Activated naive CD8-positive, alpha-beta T cell treated with anti-CD3 and anti-CD28 coated beads, Interleukin-2, amount 10 ng/mL, durations not matched to agents 7 days and 5 days (primary cell): ENCODE data around the gene SORCS3. TPM values are rescaled to one million over a fixed set of nuclear protein-coding genes. Genes with fewer than 3 reads are reported as not detected.

Experiments
- ATAC-seq: fragments of 150-1000 bp; cut with Tn5 transposase; one replicate; pipeline ENCODE4 v1.10.0; 2021; ENCODE audit warnings: low read depth, moderate library complexity
- POLR2A ChIA-PET: fragments of 350-600 bp; sonication (Branson Sonifier 250); formaldehyde crosslinking; loops from one replicate; lab custom pipeline; 2021; ENCODE audit warnings: antibody characterized with exemption; lab: Charles Lee
- DNase-seq: peaks from one replicate; pipeline ENCODE4 v3.0.0; 2021
- H3K27ac Mint-ChIP-seq: one replicate; pipeline ENCODE4 v1.8.0; 2022; ENCODE audit warnings: mild to moderate bottlenecking, mixed read lengths
- H3K27me3 Mint-ChIP-seq: one replicate; pipeline ENCODE4 v1.8.0; 2022; ENCODE audit warnings: mild to moderate bottlenecking, moderate library complexity, mixed read lengths
- H3K36me3 Mint-ChIP-seq: one replicate; pipeline ENCODE4 v1.8.0; 2021; ENCODE audit warnings: mild to moderate bottlenecking, mixed read lengths
- H3K4me1 Mint-ChIP-seq: one replicate; pipeline ENCODE4 v1.8.0; 2021; ENCODE audit warnings: mixed read lengths
- H3K4me3 Mint-ChIP-seq: one replicate; pipeline ENCODE4 v1.8.0; 2022; ENCODE audit warnings: mild to moderate bottlenecking, moderate library complexity, mixed read lengths
- H3K9me3 Mint-ChIP-seq: one replicate; pipeline ENCODE4 v1.8.0; 2021; ENCODE audit warnings: mixed read lengths
- total RNA-seq, 2 experiments: library from RNA; stranded (reverse); gene quantifications; one replicate each; pipeline ENCODE4 v1.2.3, GENCODE V29; 2021

SORCS3 gene
- total RNA-seq, 2 experiments from 2014 or later, result not detected

DNA sequence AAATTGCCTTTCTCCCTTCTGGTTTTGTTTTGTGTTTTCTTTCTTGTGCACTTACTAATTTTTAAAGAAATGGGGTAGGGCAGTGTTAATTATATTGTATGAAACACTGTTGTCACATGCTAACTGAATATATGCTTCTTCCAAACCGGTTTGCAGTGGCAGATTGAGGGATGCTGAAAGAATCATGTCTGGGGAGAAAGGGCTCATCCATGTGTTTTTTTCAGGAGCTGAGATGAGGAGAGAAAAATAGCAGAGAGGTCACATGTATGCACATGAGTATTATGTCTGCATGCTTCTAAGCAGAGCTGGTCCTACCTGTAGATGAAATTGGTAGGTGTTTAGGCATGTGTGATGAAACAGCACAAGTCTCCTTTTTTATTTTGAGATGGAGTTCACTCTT lies 17.0 kb downstream of the SORCS3 start:
- POLR2A ChIA-PET, result no interaction called here
- H3K27me3 Mint-ChIP-seq, result peaks cover 23% of the 10 kb centered on the region
- DNase-seq (no peak), ATAC-seq (no peak)
- H3K4me3 Mint-ChIP-seq, result no peak overlapping the region
- no peaks in the 10 kb centered on the region for H3K36me3 Mint-ChIP-seq
- no peak overlapping the region for H3K27ac Mint-ChIP-seq
- no peaks in the 10 kb centered on the region for H3K4me1 Mint-ChIP-seq
- no peaks in the 10 kb centered on the region for H3K9me3 Mint-ChIP-seq

DNA sequence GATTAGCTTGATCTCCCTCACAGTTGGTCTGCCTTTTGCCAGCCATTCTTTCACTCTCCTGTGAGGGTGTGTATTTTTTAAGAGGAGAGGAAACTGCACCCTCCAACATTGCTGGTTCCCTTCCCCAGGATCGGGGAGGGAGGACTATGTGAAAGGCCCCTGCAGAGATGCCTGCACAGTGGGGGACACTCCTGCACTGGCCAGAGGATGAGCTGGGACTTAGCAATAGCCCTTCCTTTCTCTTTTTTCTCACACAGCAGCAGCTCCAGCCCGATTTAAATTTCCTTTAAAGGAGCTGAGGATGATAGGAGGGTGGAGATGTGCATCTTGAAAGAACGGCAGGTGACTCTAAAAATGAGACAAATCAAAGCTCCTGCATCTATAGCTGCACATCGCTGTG lies 18.7 kb downstream of the SORCS3 start:
- DNase-seq (no peak), ATAC-seq (no peak)
- H3K9me3 Mint-ChIP-seq, result no peaks in the 10 kb centered on the region
- no peaks in the 10 kb centered on the region for H3K36me3 Mint-ChIP-seq
- peaks cover 12% of the 10 kb centered on the region for H3K27me3 Mint-ChIP-seq
- H3K4me1 Mint-ChIP-seq, result no peaks in the 10 kb centered on the region
- H3K4me3 Mint-ChIP-seq, result no peak overlapping the region
- POLR2A ChIA-PET, result no interaction called here
- no peak overlapping the region for H3K27ac Mint-ChIP-seq

DNA sequence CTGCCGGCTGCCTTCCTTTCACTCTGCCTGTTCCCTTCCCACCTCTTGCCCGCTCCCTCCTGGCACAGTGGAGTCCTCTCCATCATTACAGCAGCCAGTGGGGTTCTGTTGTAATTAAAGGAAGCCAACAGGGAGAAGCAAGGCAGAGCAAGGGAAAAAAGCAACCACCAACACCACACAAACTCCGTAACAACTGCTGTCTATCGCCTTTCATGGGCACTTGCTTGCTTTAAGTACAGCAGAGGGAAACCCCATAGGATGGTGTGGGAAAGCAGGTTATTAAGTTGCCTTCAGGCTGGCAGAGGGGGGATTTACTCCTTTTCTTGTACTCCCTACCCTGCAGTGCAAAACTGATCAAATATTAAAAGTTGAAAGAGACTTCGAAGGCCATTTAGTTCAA lies 22.0 kb downstream of the SORCS3 start:
- no peak for DNase-seq

DNA sequence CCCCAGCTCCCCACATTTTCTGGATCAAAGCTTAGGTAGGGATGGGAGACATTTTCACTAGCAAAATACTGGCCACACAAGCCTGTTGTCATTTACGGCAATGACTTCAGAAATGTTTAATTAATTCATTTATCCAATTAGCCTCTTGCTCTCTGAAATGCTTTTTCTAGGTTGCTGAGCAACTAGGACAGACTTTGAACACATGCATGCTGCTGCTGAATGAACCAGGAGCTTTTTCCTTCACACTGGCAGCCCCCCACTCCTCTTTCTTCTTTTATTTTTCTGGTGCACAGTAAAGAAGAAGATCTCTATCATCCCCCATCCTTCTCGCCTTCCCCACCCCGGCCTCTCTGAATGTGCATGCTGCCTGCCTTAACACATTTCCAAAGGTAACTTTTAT lies 22.5 kb downstream of the SORCS3 start:
- POLR2A ChIA-PET, result no interaction called here
- peaks cover 8% of the 10 kb centered on the region for H3K27me3 Mint-ChIP-seq

More for the DNA sequence above, 22.0 kb downstream of the SORCS3 start:
- Mint-ChIP-seq H3K4me1 (no peaks in the 10 kb centered on the region), H3K4me3 (no peak overlapping the region), H3K9me3 (no peaks in the 10 kb centered on the region), H3K36me3 (no peaks in the 10 kb centered on the region), H3K27ac (no peak overlapping the region), H3K27me3 (peaks cover 8% of the 10 kb centered on the region)
- POLR2A ChIA-PET, result no interaction called here
- ATAC-seq, result no peak

DNA sequence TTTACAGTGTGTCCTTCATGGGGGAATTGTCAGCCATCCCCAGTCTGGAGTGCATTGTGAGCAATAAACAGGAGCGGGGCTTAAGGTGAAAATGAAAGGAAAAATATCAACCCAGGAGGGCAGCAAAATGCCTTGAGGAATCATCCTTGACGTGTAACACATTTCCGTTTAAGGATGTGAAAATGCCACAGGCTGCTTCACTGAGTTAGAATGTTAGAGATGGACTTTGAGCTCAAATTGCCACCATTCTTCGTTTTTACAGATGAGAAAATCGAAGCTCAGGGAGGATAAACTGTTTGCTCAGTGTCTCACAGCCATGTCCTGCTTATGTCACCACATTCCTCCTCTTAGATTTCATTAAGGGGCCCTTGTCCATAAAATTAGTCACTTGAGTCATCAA lies 23.1 kb downstream of the SORCS3 start:
- Mint-ChIP-seq H3K9me3 (no peaks in the 10 kb centered on the region), H3K27me3 (peaks cover 8% of the 10 kb centered on the region), H3K27ac (no peak overlapping the region), H3K4me3 (no peak overlapping the region), H3K36me3 (no peaks in the 10 kb centered on the region), H3K4me1 (no peaks in the 10 kb centered on the region)
- POLR2A ChIA-PET, result no interaction called here
- ATAC-seq (no peak), DNase-seq (no peak)

More for the DNA sequence above, 22.5 kb downstream of the SORCS3 start:
- ATAC-seq (no peak), DNase-seq (no peak)
- no peaks in the 10 kb centered on the region for H3K4me1 Mint-ChIP-seq
- H3K27ac Mint-ChIP-seq, result no peak overlapping the region
- no peaks in the 10 kb centered on the region for H3K9me3 Mint-ChIP-seq
- no peaks in the 10 kb centered on the region for H3K36me3 Mint-ChIP-seq
- H3K4me3 Mint-ChIP-seq, result no peak overlapping the region

DNA sequence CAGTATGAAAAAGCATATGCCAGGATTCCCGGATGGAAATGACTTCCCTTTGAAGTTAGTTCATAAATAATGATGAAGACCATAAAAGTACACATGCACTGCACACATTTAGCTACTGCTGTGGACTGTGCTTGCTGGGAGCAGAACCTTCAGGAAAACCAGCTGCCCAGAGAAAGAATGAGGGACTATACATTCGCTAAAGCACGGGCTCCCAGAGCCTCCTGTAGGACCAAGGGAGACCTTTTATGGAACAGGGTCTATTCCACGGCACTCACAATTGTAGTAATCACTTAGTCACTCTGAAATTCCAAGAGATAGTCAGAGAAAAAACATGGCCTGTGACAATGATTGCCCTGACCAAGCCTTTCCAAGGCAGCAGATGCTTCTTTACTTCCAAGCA lies 24.1 kb downstream of the SORCS3 start:
- H3K27me3 Mint-ChIP-seq, result peaks cover 6% of the 10 kb centered on the region
- H3K4me3 Mint-ChIP-seq, result no peak overlapping the region
- H3K9me3 Mint-ChIP-seq, result no peaks in the 10 kb centered on the region
- POLR2A ChIA-PET, result no interaction called here
- H3K36me3 Mint-ChIP-seq, result no peaks in the 10 kb centered on the region
- no peak overlapping the region for H3K27ac Mint-ChIP-seq
- no peak for ATAC-seq
- DNase-seq, result no peak
- H3K4me1 Mint-ChIP-seq, result no peaks in the 10 kb centered on the region

DNA sequence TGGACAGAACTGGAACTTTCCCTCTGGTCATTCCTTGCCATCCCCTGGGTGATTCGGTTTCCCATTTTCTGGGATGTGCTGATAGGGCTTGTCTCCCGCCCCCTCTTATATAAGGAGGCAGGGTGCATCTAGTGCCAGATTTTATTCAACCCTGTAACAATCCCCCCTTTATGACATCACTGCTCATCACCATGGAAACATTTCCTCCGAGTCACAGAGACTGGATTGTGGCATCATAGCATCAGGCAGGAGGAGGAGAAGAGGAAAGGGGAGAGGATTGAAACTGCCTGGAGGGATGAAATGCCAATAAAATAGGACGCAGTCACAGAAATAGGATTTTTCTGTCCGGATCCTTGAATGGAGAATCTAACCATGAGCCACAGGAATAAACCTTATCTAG lies 25.0 kb downstream of the SORCS3 start:
- ATAC-seq (no peak), DNase-seq (no peak)
- Mint-ChIP-seq H3K27me3 (peaks cover 3% of the 10 kb centered on the region), H3K4me1 (no peaks in the 10 kb centered on the region), H3K36me3 (no peaks in the 10 kb centered on the region), H3K27ac (no peak overlapping the region), H3K4me3 (no peak overlapping the region), H3K9me3 (no peaks in the 10 kb centered on the region)
- POLR2A ChIA-PET, result no interaction called here

DNA sequence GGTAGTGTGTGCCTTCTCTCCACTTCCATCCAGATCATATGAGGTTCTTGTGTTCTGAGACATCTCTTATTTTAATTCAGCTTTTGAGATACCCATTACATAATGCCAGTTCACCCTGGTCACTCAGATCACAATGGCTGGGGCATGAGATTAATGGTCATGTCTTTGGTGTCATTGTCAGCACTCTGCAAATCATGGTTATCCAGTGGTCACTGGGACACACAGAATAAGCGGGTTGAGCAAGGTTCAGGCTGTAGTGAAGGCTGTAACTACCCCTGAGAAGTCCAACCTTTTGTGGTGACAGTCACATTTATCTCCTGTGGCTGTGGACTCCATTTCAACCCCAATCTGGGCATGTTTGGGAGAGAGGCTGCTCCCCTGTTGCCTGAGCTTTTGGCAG lies 35.8 kb downstream of the SORCS3 start:
- Mint-ChIP-seq H3K4me1 (no peaks in the 10 kb centered on the region), H3K27me3 (peaks cover 10% of the 10 kb centered on the region), H3K27ac (no peak overlapping the region), H3K9me3 (no peaks in the 10 kb centered on the region), H3K4me3 (no peak overlapping the region), H3K36me3 (no peaks in the 10 kb centered on the region)
- no peak for ATAC-seq
- DNase-seq, result no peak
- POLR2A ChIA-PET, result no interaction called here

DNA sequence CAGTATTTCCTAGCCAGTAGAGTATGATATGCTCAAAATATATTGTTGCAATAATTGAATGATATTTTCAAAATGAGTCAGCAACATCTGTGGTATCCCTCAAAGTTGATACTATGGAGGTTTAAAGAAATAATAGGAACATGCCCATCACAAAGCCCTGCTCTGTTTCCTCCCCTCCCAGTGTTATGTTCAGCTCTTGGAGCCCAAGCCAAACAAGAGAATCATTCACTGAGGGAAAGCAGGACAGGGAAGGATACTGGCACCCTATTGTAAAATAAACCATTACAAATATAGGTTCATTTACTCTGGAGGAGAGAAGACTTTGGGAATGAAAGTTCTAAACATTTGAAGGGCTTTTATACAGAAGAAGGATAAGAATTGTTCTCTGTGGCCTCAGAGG lies 37.6 kb downstream of the SORCS3 start:
- Mint-ChIP-seq H3K27me3 (peaks cover 10% of the 10 kb centered on the region), H3K4me1 (no peaks in the 10 kb centered on the region), H3K36me3 (no peaks in the 10 kb centered on the region), H3K27ac (no peak overlapping the region), H3K4me3 (no peak overlapping the region), H3K9me3 (no peaks in the 10 kb centered on the region)
- POLR2A ChIA-PET, result no interaction called here
- DNase-seq (no peak), ATAC-seq (no peak)

DNA sequence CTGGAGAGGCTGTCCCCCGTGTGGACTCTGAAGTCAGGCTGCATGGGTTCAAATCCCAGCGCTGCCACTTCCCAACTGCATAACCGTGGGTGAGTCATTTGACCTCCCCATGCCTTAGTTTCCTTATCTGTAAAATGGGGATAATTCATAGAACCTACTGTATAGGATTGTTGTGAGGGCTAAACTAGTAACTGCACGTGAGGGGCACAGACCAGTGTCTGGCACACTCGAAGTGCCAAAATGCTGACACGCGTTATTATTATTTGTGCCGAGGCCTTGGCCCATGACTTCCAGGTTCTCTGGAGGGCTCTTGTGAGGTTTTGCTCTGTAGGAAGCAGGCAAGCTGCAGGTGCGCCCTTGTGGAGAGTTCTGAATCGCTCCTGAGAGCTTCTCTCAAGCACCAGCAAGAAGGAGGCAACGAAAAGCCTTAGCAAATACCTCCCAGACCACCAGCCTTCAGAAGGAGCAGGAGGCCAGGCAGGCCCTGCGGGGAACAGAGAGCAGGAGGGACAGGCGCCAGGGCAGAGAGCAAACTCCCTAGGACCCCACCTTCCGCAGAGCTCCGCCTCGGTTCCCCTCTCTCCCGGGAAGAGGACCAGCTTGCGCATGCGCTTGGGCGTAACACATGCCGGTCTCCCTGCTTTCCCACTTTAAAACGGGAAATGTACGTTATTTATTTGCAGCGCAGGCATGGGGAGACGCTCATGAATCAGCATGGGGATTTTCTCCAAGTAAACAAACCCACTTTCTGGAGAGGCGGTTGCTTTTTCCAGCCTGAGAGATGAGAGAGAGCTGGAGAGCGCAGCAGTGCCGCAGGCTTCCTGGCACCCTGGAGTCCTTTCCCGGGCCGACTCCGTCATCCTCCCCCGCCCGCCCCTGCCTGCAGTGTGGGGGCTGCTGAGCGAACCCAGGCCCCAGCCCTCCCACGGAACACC lies 39.6 kb downstream of the SORCS3 start:
- no peak overlapping the region for H3K27ac Mint-ChIP-seq
- H3K9me3 Mint-ChIP-seq, result no peaks in the 10 kb centered on the region
- DNase-seq (no peak), ATAC-seq (no peak)
- no peaks in the 10 kb centered on the region for H3K4me1 Mint-ChIP-seq
- H3K4me3 Mint-ChIP-seq, result no peak overlapping the region
- no peaks in the 10 kb centered on the region for H3K36me3 Mint-ChIP-seq
- POLR2A ChIA-PET, result no interaction called here
- H3K27me3 Mint-ChIP-seq, result peaks cover 10% of the 10 kb centered on the region

DNA sequence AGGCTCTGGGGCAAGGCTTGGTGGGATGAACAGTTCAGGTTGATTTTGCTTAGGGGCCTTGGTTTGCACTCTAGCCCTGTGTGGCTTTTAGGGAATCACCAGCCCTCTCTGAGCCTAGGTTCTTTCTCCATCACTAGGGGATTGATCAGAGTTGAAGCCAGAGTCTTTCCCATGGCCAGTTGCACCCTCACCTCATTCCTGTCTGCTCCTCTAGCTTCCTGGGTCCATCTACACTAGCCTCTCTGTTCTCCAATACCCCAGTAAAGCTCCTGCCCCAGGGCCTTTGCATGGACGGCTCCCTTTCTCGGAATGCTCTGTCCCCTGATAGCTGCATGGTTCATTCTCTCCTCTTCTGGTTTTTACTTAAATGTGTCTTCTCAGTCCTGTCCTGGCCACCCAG lies 40.4 kb downstream of the SORCS3 start:
- DNase-seq, result no peak
- H3K36me3 Mint-ChIP-seq, result no peaks in the 10 kb centered on the region
- peaks cover 10% of the 10 kb centered on the region for H3K27me3 Mint-ChIP-seq
- no peak overlapping the region for H3K27ac Mint-ChIP-seq
- H3K4me1 Mint-ChIP-seq, result no peaks in the 10 kb centered on the region
- no peak overlapping the region for H3K4me3 Mint-ChIP-seq
- H3K9me3 Mint-ChIP-seq, result no peaks in the 10 kb centered on the region
- no peak for ATAC-seq
- POLR2A ChIA-PET, result no interaction called here

DNA sequence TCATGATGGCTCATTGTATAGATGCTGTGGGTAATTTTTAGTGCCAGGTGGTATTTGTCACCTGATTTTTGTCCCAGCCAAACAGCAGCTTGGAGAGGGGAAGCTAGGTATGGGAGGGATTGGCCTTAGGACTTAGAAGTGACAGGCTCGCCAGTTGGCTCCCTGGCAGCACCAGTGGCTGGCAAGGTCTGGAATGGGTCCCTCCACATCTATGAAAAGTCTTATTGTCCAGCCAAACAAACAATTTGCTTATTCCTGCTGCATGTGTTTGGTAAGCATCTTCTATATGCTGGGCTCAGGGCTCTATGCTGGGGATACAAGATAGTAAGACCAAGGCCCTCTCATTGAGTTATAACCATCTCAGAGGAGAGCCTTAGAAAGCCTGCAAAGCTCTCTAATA lies 42.5 kb downstream of the SORCS3 start:
- H3K36me3 Mint-ChIP-seq, result no peaks in the 10 kb centered on the region
- DNase-seq, result no peak
- H3K4me3 Mint-ChIP-seq, result no peak overlapping the region
- ATAC-seq, result no peak
- H3K27ac Mint-ChIP-seq, result no peak overlapping the region
- H3K9me3 Mint-ChIP-seq, result no peaks in the 10 kb centered on the region
- H3K27me3 Mint-ChIP-seq, result peaks cover 5% of the 10 kb centered on the region
- POLR2A ChIA-PET, result no interaction called here
- no peaks in the 10 kb centered on the region for H3K4me1 Mint-ChIP-seq

DNA sequence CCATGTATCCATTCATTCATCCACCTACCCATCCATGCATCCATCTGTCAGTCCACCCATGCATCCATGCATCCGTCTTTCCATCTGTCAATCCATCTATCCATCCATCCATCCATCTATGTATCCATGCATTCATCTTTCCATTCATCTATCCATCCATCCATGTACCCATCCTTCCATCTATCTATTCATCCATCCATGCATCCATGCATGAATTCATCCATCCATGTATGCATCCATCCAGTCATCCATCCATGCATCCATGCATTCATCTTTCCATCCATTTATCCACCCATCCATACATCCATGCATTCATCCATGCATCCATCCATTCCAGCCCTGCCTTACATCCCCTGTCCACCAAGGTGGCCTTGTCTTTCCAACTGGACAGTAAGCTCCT lies 45.7 kb downstream of the SORCS3 start:
- no peaks in the 10 kb centered on the region for H3K36me3 Mint-ChIP-seq

DNA sequence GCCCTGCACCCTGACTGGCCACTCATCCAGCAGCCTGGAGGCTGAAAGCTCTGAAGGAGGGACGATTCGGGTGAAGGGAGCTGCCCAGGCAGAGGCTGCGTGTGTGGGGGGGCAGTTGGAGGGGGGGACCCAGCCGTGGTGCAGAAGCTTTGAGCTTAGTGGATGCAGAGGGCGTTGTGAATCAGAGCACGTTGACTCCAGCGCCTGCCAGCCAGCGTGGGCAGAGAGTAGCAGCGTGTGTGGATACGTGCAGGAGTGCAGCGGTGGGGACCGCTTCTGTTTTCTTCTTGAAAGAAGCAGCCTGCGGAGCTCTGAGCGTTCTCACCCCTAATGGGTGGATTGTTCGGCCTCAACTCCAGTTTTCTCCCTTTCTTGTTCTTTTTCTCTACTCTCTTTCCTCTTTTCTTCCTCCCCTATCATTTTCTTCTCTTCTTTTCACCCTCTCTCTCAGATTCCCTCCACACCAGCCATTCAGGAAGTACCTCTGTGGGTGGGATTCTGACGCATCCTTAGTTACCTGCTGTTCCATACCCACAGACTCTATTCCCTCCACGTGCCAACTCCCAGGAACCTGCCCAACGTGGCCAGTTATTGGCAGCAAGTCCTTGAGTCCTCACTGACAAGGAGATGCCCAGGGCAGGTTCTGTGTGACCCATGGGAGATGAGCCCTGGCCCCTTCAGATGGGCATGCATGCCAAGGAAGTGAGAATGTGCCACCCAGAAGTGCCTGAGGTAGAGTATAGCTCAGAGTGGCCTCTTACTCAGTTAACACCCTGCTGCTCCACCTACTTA lies 47.4 kb downstream of the SORCS3 start:
- H3K27me3 Mint-ChIP-seq, result peaks cover 13% of the 10 kb centered on the region
- no peaks in the 10 kb centered on the region for H3K4me1 Mint-ChIP-seq
- POLR2A ChIA-PET, result no interaction called here

More for the DNA sequence above, 45.7 kb downstream of the SORCS3 start:
- Mint-ChIP-seq H3K4me3 (no peak overlapping the region), H3K9me3 (no peaks in the 10 kb centered on the region), H3K27ac (no peak overlapping the region), H3K4me1 (no peaks in the 10 kb centered on the region), H3K27me3 (peaks cover 10% of the 10 kb centered on the region)
- ATAC-seq, result no peak
- DNase-seq, result no peak
- POLR2A ChIA-PET, result no interaction called here

More for the DNA sequence above, 47.4 kb downstream of the SORCS3 start:
- no peak for ATAC-seq
- no peak overlapping the region for H3K27ac Mint-ChIP-seq
- DNase-seq, result no peak
- no peaks in the 10 kb centered on the region for H3K9me3 Mint-ChIP-seq
- no peak overlapping the region for H3K4me3 Mint-ChIP-seq
- no peaks in the 10 kb centered on the region for H3K36me3 Mint-ChIP-seq
